GM19467 (cell line): Measurements from ENCODE around the gene ANKRD11.
"Not testable (repeated sequence)": the region's sequence is repeated elsewhere in the genome, so short reads cannot be mapped to it uniquely, and the experiment has no call there.

Experiments
- ATAC-seq: cut with Tn5 transposase; IDR thresholded peaks from one replicate; pipeline ENCODE4 v1.9.1; 2021; ENCODE audit warnings: mild to moderate bottlenecking, moderate library complexity; ENCODE audit not compliant: unreplicated experiment

Gene ANKRD11

DNA sequence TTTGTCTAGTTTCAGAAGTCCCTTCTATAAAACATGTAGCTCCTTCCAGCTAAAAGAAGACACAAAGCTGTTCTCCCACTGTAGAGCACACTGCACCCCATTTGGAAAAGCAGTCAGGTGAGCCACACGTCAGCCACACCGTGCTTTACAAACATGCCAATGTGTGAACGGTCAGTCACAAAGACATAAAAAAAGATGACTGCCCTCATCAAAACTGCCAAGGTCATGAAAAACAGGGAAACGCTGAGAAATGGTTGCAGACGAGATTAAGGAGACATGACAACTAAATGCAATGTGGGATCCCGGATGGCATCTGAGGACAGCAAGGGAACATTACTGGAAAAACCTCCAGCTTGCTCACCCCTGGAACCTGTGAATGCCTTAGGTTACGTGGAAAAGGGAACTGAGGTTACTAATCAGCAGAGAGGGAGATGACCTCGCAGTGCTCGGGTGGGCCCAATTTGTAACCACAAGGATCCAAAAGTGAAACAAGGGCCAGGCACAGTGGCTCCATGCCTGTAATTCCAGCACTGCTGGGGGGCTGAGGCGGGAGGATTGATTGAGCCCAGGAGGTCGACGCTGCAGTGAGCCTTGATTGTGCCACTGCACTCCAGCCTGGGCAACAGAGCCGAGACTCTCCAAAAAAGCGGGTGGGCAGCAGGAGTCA lies 8.1 kb downstream of the ANKRD11 start:
- ATAC-seq = no peak

GRCh38 chr16:89481356-89481955 lies 8.9 kb downstream of the ANKRD11 start:
- no peak for ATAC-seq

- no peak for ATAC-seq
Measured at GRCh38 chr16:89478576-89479221, 11.7 kb downstream of the ANKRD11 start.

- no peak for ATAC-seq
Measured at GRCh38 chr16:89476811-89477261, 13.5 kb downstream of the ANKRD11 start.

- ATAC-seq = no peak
Measured at GRCh38 chr16:89476379-89476778, 14.0 kb downstream of the ANKRD11 start.

DNA sequence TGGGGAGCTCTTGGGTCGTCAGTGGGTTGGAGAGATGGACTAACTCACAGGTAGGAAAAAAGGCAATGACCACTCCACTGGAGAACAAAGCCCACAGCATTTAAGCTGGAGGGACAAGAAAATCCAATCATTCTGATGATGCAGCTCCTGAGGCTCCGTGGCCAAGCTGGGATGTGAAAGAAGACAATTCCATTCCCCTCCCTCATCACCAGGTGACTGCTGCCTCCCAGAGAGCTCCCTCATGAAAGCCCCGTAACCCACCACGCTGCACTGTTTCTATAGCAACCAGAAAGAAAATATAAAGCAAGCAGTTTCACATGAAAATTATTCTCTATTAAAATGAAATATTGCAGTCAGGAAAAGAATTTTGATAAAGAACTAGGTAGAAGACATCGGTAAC lies 15.2 kb downstream of the ANKRD11 start:
- ATAC-seq = no peak

- no peak for ATAC-seq
Measured at GRCh38 chr16:89473791-89474414, 16.5 kb downstream of the ANKRD11 start.

GRCh38 chr16:89473136-89473712 lies 17.1 kb downstream of the ANKRD11 start:
- no peak for ATAC-seq

- ATAC-seq = no peak
Measured at GRCh38 chr16:89472711-89473075, 17.7 kb downstream of the ANKRD11 start.

DNA sequence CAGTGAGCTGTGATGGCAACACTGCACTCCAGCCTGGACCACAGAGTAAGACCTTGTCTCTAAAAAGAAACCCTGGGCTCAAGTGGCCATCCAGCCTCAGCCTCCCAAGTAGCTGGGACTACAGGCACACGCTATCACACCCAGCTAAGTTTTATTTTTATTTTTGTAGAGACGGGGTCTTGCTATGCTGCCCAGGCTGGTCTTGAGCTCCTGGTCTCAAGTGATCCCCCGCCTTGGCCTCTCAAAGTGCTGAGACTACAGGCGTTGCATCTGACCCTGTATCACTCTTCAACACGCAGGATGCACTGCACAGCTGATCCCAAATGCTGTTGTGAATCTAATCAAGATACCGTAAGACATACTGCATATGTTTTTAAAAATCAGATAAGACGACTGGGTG lies 23.0 kb downstream of the ANKRD11 start:
- no peak for ATAC-seq

DNA sequence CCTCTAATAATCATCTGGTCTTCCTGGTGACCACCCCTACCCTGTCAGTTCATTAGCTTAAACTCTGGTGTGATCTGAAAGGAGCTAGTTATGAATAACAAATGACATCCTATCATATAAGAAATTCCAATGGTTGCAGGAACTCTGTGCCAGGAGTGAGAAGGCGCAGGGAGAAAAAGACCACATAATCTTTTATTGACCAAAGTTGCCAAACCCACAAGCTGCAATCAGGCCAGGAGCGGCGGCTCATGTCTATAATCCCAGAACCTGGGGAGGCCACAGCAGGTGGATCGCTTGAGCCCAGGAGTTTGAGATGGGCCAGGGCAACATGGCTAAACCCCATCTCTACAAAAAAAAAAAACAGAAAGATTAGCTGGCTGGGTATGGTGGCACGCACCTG lies 23.4 kb downstream of the ANKRD11 start:
- ATAC-seq = no peak

DNA sequence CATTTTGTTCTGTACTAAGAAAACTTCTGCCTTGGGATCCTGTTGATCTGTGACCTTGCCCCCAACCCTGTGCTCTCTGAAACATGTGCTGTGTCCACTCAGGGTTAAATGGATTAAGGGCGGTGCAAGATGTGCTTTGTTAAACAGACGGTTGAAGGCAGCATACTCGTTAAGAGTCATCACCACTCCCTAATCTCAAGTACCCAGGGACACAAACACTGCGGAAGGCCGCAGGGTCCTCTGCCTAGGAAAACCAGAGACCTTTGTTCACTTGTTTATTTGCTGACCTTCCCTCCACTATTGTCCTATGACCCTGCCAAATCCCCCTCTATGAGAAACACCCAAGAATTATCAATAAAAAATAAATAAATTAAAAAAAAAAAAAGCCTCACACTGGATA lies 27.0 kb downstream of the ANKRD11 start:
- ATAC-seq = not testable (repeated sequence)

DNA sequence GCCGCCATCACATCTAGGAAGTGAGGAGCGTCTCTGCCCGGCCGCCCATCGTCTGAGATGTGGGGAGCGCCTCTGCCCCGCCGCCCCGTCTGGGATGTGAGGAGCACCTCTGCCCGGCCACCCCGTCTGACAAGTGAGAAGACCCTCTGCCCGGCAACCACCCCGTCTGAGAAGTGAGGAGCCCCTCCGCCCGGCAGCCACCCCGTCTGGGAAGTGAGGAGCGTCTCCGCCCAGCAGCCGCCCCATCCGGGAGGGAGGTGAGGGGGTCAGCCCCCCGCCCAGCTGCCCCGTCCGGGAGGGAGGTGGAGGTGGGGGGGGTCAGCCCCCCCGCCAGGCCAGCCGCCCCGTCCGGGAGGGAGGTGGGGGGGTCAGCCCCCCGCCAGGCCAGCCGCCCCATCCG lies 27.7 kb downstream of the ANKRD11 start:
- not testable (repeated sequence) for ATAC-seq

GRCh38 chr16:89461890-89462289 lies 28.5 kb downstream of the ANKRD11 start:
- not testable (repeated sequence) for ATAC-seq

DNA sequence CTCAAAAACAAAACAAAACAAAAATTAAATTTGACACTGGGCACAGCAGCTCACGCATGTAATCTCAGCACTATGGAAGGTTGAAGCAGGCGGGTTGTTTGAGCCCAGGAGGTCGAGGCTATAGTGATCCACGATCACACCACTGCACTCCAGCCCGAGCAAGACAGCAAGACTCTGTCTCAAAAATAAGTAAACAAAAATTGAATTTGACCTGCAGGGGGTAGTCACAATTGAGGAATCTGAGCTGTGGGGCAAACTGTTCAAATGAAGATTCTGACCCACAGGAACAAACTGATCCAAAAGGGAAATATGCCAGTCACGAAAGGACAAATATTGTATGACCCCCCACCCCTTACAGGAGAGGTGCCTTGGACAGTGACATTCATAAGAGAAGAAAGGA lies 29.8 kb downstream of the ANKRD11 start:
- ATAC-seq = no peak

GRCh38 chr16:89458967-89459366 lies 31.4 kb downstream of the ANKRD11 start:
- ATAC-seq = no peak

GRCh38 chr16:89458551-89458950 lies 31.8 kb downstream of the ANKRD11 start:
- no peak for ATAC-seq

GRCh38 chr16:89456419-89456959 lies 33.9 kb downstream of the ANKRD11 start:
- ATAC-seq = no peak

- ATAC-seq = no peak
Measured at GRCh38 chr16:89455692-89456091, 34.7 kb downstream of the ANKRD11 start.

DNA sequence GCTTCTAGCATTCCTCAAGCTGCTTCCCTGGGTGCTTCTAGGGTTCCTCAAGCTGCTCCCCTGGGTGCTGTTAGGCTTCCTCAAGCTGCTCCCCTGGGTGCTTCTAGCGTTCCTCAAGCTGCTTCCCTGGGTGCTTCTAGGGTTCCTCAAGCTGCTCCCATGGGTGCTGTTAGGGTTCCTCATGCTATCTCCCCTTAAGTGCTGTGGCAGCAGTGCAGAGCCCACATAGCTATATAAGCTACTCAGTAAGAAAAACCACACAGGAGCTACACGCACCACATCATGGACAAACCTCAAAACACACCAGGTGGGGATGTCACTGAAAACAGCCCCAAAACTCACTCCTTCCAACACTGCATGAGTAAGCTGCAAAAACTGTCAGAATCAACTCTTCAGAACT lies 35.2 kb downstream of the ANKRD11 start:
- ATAC-seq = no peak
